HG03066 (cell line): ENCODE data around the gene GMDS.
A peak's percentile ranks its signal among the peaks of the same experiment; 100 is the strongest.

Experiments
- ATAC-seq: cut with Tn5 transposase; IDR thresholded peaks from one replicate; pipeline ENCODE4 v1.9.1; 2021; ENCODE audit warnings: low read depth; ENCODE audit not compliant: unreplicated experiment

The GMDS gene

DNA sequence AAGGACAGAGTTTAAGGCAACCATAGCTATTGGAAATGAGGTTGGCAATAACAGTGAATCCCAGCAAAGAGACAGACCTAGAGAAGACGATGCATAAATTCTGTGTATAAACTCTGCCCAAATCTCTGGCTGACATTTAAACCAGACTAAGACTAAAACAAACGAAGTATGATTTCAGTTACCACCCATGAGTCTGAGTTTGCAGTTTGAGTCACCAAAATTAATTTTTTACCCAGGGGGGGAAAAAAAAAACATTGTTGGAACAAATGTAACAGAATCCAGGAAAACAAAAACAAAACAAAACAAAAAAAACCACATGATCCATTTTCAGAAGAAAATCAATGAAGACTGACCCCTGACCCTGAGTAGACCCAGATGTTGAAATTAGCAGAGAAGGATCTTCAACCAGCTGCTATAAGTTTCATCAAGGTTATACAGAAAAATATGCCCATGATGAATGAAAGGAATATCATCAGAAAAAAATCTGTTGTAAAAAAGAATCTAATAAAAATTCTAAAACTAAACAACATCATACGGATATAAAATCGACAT is 190.8 kb downstream of the GMDS start:
- ATAC-seq, result no peak

DNA sequence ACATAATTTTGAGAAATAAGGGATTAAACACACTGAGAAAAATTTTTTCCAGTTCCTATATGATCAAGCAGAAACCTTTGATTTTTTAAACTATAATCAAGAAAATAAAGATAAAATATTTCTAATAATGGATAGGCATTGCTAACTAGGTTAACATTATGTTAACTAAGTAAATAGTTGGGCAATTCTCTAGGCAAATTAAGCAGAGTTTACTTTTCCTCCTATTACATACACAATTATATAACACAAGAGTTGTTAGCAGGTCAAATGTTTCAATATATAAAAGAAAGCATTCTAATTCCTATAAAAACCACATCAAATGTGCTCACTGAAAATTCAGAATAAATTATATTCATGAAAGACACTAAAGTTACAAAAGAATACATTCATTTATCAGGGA is 191.7 kb downstream of the GMDS start:
- no peak for ATAC-seq

DNA sequence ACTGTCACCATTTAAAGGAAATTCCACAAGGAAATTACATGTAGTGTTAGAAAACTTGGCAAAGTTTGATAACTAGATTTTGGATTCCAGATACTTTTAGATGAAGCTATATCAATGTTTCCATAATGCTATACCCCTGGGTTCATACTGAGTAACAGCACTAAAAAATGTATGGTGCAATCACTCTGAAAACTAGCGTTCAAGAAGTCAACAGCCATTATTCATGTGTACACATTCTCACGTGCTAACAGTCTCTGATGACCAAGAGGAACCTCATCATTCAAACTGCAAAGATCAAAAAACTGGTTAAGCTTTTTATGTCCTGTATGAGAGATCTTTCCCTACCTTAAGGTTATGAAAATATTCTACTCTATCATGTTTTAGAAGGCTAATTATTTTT is 197.6 kb downstream of the GMDS start:
- no peak for ATAC-seq

DNA sequence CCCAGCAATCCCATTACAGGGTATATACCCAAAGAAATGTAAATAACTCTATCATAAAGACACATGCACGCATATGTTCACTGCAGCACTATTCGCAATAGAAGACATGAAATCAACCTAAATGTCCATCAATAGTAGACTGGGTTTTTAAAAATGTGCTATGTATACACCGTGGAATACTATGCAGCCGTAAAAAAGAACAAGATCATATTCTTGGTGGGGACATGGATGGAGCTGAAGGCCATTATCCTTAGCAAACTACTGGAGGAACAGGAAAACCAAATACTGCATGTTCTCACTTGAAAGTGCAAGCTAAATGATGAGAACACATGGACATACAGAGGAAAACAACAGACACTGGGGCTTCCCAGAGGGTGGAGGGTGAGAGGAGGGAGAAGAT is 201.2 kb downstream of the GMDS start:
- ATAC-seq, result no peak

DNA sequence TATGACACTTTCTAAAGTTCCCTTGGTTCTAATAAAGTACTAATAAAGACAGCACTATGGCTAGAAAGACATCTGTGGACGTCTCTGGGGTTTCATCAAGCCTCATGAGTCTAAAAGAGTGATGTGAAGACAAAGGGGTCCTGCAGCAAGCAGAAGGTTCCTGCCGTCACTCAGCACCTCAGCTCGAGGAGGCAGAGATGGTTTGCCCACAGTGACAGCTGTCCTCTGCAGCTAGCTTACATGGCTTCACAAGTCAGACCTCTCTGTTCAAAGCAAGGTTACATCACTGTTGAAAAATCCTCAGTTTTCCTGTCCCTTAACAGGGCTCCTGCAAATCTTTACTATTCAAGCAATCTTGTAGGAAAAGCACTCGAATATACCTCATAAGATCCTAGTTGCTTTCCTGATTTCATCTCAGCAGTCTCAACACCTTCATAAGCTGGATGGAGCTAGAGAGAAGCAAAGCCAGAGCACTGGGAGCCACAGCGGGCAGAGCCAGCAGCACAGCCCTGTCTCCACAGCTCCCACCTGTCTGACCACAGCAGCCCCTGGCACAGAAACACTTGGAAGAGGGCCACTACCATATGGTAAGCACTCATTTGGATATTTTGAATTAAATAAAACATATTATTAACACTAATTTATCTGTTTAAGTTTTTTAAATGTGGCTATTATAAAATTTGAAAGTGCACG is 202.3 kb downstream of the GMDS start:
- ATAC-seq, result no peak

DNA sequence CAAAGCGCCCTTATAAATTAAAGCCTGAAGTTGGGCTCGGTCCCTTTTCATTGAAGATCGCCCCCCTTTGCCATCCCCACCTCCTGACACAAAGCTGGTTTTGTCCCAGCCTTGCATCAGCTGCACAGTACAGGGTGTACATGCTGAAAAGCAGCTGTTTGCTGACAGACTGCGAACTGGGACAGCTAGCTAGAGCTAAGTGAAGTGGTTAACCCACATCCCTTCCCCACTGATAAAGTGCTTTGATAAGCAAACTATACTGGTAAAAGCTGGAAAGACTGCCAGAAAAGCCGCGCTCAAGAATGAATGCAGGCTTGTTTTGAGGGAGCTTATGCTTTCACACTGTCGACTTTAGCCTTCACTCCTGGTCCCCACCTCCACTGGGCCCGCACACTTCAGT is 207.3 kb downstream of the GMDS start:
- no peak for ATAC-seq

DNA sequence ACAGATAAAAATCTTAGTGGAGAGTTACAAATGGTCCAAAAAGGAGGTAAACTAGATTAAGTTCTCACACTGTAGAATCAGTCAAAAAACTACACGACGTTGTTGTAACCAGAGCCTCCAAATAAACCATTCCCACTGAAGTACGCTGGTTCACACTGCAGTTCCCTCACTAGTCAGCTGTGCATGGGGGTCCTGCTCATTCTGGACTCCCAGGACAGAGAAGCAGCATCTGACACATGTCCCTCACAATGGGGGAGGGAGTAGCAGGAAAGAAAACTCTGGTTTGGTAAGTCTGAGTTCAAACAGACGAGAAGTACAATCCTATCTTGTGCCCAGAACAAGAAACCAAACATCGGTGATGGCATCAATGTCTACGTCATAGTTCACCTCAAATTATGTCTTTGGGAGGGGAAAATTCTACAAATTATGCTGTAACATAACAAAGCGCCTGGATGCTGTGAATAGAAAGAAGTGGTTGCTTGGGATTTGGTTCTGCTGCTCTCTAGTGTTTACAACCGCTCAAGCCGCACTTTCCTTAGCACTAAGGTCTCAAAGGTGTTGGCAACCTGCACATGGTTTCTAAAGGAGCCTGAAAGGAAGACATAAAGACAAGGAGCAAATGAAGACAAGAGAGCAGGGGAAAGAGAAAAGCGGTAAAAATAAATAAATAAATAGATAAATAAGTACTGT is 208.0 kb downstream of the GMDS start:
- ATAC-seq, result no peak

DNA sequence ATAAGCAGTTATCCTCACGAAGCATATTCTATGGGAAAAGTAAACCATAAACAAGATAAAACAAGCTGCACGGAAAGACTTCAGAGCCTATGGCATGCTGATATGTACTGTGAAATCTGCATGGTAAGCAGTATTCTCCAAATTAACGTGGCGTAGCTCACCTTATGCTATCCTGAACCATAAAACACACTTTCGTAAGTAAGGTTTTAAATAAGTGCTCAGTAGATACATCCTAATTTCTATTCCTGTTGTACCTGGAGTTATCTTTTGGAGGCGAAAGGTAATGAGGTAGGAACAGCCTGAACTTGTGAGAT is 208.7 kb downstream of the GMDS start:
- ATAC-seq, result no peak

DNA sequence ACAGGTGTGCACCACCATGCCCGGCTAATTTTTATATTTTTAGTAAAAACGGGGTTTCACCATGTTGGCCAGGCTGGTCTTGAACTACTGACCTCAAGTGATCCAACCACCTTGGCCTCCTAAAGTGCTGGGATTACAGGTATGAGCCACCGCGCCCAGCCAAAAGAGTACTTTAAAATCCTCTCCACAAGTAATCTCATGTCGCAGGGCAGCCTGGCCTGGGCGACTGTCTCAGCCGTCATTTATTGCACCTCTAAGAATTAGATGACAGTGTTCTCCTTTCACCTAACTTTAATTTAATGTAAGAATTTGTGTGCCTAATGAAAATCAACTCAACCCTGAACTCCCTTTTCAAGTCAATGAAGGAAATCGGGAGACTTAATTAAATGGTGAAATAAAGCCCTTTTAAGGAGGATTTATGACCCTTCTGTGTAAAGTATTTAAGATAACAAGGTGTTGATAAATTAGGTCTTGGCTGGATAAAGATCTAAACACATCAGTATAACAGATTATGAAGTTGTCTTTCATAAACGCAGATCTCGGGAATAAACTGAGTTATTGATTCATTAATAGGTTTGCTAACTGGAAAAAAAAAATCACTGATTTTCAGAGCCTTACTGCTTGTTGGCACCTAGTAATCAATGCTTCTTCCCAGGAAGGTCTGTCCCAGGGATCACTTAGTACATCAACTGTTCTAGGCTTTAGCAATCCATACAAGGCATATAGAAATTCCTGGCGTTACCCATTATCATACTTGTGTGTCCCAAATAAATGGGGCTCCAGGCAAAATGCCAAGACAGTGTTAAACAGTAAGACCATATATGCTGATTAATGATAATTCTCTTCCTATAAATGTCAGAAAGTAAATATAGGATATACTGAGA is 209.3 kb downstream of the GMDS start:
- no peak for ATAC-seq

DNA sequence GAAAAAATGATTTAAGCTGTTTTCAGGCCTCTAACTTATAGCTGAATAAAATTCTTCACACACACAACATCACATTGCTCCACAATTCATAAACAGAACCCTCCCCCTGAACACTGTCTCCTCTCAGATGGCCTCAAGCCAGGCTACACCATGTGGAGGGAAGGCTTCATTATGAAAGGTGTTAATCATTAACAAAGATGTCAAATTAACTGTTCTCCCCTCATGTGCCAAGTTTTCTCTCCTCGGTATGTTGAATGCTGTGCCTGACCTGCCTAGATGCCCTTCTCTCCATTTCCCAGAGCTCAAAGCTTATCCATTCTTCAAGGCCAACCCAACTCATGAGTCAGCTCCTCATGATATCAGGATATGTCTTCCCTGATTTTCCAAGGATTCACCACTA is 210.4 kb downstream of the GMDS start:
- no peak for ATAC-seq

DNA sequence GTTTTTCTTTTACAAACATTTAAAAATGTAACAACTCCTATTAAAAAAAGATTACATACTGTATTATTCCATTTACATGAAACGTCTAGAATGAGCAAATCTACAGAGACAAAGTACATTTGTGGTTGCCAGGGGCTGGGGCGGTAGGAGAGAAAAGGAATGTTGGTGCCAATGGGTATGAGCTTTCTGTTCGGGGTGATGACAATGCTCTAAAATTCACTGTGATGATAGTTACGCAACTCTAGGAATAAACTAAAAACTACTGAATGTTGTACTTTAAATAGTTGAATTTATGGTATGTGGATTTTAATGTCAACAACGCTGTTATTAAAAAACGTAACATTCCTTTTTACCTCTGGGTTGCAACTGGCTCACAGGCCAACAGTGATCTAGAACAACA is 211.1 kb downstream of the GMDS start:
- ATAC-seq, result no peak

DNA sequence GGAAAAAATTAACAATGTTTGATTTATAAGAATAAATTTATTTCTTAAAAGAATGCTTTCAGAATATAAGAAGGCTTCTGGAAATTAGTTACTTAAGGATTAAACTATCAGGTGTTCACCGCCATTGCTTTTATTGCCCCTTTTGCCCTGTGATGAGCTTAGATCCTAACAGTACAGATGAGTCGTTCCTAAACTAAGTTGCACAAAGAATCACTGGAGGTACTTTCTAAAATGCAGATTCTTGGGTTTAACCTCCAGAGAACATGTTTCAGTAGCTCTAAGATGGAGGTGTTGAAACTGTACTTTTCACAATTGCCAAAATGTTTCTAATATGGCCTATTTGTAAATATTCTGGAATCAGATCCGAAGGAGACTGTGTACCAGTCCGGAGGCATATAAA is 211.9 kb downstream of the GMDS start:
- no peak for ATAC-seq

DNA sequence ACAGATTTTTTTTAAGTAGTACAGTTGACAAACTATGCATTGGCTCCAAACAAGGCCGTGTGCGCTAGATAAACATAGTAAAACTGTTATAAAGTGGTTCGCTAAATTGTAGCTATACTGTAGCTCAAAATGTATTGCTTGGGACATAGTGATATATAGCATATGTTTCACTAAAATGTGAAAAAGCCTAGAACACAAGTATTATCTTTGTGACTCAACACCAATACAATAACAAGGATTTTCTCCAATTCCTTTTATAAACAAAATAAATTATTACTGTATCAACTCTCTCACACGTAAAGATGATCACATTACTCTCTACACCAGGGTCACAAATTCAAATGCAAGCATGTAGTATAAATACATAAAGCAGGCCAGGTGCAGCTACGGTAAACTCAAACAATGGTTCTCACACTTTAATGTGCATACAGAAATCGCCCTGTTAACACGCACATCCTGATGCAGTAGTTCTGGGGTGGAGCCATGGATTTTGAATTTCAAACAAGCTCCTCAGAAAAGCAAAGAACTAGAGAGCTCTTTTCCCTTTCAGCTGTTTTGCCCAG is 214.6 kb downstream of the GMDS start:
- no peak for ATAC-seq

DNA sequence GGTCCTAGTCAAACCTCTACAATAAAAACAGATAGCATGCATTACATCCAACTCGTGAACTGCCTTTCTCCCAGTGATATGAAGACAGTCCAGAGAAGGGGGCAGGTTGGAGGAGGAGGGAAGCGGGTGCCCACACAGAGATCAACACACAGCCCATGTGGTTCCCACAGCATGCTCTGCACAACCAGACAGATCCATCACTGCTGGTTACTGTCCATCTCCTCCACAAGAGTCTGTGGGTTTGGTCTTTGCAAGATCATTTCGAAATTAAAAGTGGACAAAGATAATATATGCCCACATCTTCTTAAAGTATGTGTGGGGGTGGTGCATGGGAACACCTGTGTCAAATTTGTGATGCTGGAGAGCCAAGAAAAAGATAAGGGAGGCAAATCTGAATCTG is 215.5 kb downstream of the GMDS start:
- no peak for ATAC-seq

DNA sequence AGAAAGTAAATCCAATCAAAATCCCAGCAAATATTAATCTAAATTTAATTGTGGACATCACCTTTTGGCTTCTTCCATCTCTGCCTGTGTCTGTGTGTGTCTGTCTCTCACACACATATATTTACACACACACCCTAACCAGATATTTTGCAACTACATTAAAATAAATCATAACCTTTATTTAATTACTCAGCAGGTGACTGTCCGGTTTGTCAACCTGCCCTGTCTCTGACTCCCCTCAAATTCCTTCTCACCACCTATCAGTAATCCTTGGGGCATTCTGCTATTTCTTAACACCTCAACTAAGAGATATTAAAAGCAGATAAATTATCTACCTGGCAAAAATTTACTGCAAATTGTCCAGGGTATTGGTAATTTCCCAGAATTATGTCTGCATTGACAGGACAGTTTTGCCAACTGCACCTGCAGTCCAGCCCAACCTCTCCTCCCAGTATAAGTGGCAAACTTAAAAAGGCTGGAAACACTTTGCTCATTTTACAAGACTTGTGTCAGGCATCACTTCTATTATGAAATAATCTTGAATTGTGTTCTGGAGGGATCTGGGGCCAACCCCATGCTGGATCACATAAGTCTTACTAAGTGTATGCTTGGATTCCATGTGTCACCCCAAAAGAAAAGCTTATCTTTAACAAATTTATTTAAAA is 216.1 kb downstream of the GMDS start:
- ATAC-seq, result no peak

DNA sequence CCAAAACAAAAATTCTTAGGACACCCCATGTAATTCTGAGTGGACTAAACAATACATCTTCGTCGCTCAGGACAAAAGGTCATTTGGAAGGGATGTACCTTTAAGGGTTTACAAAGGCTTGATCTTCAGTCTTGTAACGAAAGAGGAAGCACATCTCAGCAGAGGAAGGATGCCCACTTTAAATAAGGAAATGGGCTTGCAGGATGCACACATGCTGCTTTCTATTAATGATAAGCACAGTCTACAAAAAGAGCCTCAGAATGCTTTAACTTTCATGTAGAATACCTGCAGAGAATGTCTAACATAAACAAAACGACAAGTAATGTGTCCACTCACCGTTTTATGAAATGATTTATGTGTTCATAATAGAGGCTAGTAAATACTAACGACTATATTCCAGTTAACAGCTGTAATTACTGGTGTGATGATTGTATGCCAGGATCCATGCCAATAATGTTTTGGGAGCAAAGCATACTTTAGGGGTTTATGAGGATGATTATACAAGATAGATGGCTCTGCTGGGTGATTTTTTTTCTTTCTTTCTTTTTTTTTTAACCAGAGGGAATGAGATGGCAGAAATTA is 216.9 kb downstream of the GMDS start:
- peak; percentile 82 for ATAC-seq

DNA sequence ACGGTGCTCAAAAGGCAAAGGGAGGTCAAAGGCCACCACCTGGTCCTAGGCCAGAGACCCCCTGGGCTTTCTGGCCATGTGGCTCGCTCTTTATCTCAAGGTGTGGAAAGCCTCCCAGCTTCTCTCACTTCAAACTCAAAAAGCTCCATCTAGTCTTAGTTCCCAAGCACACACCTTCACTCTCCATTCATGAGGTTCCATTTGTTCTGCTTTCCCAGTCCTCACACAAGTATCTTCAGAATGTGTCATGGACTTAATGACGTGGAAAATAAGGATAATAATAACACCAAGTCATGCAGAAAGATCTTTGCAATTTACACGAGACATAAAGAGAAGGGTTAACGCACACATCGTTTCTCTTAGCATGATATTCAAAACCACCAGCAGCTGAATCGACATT is 219.3 kb downstream of the GMDS start:
- ATAC-seq, result no peak

DNA sequence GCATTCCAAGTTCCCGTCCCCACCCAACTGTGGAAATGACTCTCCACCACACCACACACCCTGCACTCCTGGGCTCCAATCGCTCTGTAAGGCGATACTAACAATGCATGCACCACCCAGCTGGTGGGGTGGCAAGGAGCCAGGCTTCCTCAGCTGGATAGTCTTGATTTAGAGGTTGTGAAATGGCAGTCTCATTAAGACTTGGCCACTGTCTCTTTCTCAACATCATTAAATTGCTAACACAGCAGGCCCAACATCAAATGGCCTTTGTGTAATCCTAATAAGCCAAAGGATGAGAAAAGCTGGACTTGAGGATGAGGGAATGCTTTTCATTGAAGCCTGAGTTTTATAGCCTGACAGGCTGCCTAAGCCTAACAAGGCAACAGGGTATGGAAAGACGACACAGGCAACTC is 223.7 kb downstream of the GMDS start:
- no peak for ATAC-seq

DNA sequence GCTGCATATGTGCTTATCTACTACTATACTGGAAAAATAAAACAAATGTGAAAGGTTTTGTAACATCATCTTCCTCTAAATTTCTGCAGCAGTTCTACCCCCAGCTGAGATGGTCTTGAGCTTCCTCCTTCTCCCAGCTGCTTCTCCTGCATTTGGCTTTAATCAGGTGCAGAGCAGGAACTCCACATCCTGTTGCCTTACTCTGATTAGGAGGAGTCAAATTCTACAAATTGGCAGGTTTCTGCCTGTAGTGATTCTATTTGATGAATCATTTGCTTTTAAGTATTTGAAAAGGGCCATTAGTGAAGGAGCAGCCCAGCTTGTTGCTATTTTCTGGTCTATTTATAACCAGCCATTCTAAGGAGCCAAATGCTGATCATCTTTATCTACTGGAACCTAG is 224.5 kb downstream of the GMDS start:
- no peak for ATAC-seq

DNA sequence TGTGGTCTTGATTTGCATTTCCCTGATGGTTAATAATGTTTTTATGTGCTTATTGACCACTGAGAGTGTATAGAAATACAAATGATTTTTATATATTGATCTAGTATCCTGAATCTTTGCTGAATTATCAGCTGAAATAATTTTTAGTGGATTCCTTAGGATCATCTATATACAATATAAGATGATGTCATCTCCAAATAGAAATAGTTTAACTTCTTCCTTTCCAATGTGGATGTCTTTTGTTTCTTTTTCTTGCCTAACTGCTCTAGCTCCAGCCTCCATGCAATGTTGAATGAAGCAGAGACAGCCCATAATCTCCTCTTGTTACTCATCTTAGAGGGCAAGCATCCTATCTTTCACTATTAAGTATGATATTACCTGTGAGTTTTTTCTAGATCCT is 226.4 kb downstream of the GMDS start:
- no peak for ATAC-seq
